Stimulated activated CD8-positive, alpha-beta memory T cell treated with anti-CD3 and anti-CD28 coated beads, Interleukin-12 subunit alpha, Interleukin-12 subunit beta, amount 100 ng/mL, for 24 hours (primary cell): ENCODE results near the gene ZCCHC9.
"Not testable (repeated sequence)": the region's sequence is repeated elsewhere in the genome, so short reads cannot be mapped to it uniquely, and the experiment has no call there.

Experiments used
- DNase-seq: peaks from one replicate; pipeline ENCODE4 v3.0.0-alpha.2; 2020; ENCODE audit errors: extremely low read depth

The ZCCHC9 gene

DNA sequence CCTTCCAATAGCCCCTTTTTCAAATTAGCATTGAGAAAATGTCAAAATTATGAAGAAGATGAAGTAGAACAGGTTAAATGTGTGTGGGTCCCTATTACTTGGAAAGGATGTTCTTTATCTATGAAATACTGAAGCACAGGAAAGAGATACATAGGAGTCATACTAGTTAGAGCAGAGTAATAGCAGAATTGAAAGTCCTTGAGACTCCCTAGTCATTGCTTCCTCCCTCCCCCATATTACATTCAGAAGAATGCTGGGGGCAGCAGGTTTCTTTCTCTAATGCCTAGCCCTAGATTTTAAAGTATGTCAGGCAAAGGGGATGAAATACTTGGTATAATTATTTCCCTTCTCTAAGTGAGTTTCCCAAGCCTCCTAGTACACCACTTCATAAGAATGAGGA, 4.4 kb downstream of the ZCCHC9 start:
- no peak for DNase-seq

DNA sequence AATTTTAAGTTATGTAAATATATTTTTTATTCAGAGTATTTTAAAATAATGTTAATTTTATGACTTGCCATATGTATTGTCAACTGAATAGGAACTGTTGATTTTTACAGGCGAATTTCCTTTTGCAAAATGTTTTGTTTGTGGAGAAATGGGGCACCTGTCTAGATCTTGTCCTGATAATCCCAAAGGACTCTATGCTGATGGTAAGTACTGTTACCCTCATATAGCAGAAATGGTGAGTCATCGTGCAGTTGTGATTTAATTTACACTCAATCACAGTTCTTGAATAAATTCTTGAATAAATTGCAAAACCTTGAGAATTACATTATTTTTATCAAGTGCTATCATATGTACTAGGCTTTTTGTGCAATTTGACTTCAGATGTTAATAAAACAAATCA, 7.4 kb downstream of the ZCCHC9 start:
- no peak for DNase-seq

- no peak for DNase-seq
These were observed 9.1 kb downstream of the ZCCHC9 start for GRCh38 chr5:81310402-81311063.

- no peak for DNase-seq
These were observed 11.9 kb downstream of the ZCCHC9 start for GRCh38 chr5:81313278-81313677.

GRCh38 chr5:81313686-81314085, 12.3 kb downstream of the ZCCHC9 start:
- no peak for DNase-seq

DNA sequence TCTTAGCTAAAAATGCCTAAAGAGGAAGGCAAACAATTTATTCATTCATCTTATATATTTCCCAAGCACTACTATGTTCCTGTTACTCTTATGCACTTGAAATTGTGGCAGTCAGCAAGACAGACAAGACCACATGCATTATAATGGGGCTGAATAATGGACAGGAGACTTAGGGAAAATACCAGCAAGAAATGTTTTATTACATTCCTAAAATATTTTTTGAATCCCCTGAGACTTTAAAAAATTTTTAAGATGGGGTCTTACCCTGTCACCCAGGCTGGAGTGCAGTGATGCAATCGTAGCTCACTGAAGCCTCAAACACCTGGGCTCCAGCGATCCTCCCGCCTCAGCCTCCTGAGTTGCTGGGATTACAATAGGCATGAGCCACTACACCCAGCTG, 13.2 kb downstream of the ZCCHC9 start:
- no peak for DNase-seq

GRCh38 chr5:81315336-81315735, 13.9 kb downstream of the ZCCHC9 start:
- no peak for DNase-seq

DNA sequence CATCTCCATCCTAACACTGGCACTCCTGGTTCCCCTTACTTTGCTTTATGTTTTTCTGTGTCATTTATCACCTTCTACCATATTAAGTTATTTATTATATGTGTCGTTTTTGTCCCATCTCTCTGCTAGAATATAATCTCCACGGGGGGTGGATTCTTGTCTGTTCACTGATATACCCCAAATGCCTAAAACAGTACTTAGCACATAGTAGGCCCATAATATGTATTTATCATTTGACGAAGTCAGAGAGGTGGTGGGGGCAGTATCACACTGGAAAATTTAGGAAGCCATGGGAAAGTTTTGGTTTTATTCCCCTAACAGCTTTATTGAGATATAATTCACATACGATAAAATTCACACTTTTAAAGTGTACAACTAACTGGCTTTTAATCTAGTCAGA, 14.4 kb downstream of the ZCCHC9 start:
- DNase-seq, result no peak

- DNase-seq, result no peak
These were observed 15.2 kb downstream of the ZCCHC9 start for GRCh38 chr5:81316571-81316970.

GRCh38 chr5:81317536-81317935, 16.1 kb downstream of the ZCCHC9 start:
- DNase-seq, result no peak

GRCh38 chr5:81326554-81326953, 25.2 kb downstream of the ZCCHC9 start:
- DNase-seq, result no peak

DNA sequence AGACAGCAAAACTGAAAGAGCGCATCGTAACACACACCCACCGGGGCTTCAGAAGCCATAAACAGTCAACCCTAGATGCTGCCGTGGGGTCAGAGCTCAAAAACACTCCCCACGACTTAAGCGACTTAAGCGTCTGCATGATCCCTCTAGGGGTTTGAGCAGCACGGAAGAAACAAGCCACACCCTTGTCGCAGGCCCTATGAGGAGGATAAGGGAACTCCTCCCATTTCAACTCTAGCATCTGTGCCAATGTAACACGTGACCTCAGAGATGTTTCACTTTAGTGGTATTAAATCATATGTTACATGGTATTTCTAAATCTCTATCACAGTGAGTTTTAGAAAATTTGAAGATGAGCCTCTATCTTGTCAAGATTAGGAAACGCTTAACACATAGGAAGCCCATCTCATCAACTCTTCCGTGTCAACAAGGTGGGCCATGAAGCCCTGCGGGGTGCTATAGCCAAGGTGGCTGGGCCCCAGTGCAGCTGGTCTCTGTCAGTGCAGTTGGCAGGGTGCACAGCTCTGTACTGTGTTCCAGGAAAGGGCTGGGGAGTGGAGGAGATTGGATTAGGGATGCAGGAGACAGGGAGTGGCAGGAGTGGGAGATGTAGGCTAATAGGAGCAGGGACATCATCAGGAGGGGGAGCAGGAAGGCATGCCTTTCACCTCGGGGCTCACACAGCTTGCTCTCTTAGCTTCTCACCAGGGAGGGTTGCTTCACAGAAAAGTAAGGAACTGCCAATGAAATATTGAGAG, 33.1 kb downstream of the ZCCHC9 start:
- DNase-seq, result no peak

- no peak for DNase-seq
These were observed 34.6 kb downstream of the ZCCHC9 start for GRCh38 chr5:81335946-81336345.

DNA sequence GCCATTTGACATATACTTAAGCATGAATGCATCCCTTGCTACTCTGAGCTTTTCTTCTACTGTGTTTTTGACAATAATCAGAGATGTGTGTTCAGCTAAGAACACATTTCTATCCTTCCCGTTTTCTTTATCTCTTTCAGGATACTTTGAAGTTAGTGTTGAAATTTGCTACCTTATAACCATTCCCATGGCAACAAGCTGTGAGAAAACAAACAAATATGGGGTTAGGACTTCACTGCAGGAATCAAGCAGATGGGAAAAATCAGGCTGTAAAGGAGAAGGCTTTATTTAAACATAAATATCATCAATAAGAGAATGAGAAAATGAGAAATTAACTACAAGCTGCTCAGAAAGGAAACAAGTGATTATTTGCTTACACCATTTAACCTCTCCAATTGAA, 35.2 kb downstream of the ZCCHC9 start:
- no peak for DNase-seq

DNA sequence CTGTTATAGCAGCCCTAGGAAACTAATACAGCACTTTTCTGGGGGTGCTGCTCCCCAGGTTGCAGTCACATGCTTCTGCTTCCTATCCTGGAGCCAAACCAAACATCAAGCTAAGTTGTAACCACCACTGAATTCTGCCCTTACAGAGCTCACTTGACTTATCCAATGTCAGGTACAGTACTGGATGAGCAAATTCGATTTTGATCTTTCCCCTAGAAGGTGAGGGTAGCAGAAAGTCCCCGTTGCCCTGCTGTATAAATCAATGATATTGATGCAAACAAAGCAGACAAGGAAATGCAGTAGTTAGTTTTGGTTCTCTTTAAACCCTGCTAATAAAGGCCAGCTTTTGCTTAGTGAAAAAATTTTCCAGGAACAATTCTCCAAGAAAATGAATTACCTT, 36.4 kb downstream of the ZCCHC9 start:
- DNase-seq, result no peak

GRCh38 chr5:81338213-81338612, 36.8 kb downstream of the ZCCHC9 start:
- DNase-seq, result not testable (repeated sequence)

- DNase-seq, result no peak
These were observed 43.3 kb downstream of the ZCCHC9 start for GRCh38 chr5:81344736-81345135.

DNA sequence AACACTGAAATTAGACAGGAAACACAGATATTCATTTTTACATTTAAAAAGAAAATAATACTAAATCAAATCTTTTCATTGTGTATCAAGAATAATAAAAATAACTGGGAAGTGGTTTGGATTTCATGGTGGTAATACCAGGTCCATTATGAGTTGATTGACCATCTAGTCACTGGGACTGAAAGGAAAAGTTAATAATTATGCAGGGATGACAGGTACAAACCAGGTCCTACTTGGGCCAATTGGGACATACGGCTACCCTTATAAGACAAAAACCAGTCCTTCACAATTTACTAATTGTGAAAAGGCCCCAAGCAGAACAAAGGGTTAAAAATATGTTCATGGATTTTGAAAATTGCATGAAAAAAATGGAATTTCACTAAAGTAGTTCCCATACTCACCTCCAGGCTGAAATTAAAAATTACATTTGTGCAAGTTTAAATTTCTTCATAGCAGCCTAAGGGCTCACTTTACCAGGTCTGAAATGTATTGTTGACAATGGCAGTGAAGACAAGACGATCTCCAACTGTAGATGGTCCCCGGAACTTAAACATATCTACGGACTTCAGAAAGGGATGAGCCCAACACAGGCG, 44.1 kb downstream of the ZCCHC9 start:
- no peak for DNase-seq

GRCh38 chr5:81349161-81349560, 47.8 kb downstream of the ZCCHC9 start:
- no peak for DNase-seq

DNA sequence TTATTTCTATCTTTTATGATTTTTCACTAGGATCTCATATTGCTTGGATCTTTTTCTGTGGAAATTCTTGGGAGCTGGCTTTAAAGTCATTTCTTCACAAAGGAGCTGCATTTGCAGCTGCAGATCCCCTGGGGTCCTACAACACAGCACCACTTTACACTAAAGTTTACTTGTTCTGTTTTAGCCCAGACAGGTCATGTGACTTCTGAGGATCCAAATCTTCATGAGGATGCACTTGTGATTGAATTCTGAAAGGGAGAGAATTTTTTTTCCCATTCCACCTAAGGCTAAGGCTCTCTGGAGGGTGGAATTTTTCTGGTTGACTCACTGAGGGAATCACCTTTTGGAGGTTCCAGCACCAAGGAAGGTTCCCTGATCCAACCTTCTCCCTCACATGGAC, 49.1 kb downstream of the ZCCHC9 start:
- DNase-seq, result no peak

- no peak for DNase-seq
These were observed 51.8 kb downstream of the ZCCHC9 start for GRCh38 chr5:81353189-81353588.

DNA sequence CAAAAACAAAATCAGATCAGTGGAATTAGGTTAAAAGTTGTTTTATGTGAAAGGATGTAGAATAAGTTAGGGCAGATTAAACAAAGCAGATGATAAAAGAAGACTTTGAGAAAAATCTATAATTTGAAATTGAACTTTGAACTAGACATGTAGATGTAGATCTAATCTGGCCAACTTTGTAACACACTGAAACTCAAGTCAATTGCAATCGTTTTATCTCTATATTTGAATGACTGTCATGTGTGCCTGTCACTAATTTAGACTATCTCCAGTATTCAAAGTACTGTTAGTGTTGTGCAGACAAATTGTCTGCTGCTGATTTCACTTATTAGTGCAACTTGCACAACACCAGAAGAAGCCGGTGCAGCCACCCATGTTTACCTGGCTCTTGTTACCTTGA, 52.7 kb downstream of the ZCCHC9 start:
- no peak for DNase-seq
